GM18867 (cell line): Measurements from ENCODE around the gene COMMD9.

Source experiments
- ATAC-seq: cut with Tn5 transposase; IDR thresholded peaks from one replicate; pipeline ENCODE4 v1.9.1; 2021; ENCODE audit warnings: mild to moderate bottlenecking, moderate library complexity; ENCODE audit not compliant: unreplicated experiment

COMMD9 gene

GRCh38 chr11:36296884-36297543, 7.8 kb upstream of the COMMD9 start:
- ATAC-seq = no peak

GRCh38 chr11:36295926-36296325, 6.7 kb upstream of the COMMD9 start, which contains the start of gene PRR5L:
Gene PRR5L, plus strand, starts transcription at chr11:36296288. Its CDS starts 104,834 bp downstream, at chr11:36401122.
- ATAC-seq = no peak

GRCh38 chr11:36292311-36292722, 3.1 kb upstream of the COMMD9 start:
- peak; percentile 43 for ATAC-seq

GRCh38 chr11:36288442-36289225, 590 bp downstream of the COMMD9 start:
- ATAC-seq = peak; percentile 7

GRCh38 chr11:36282926-36283325, 6.3 kb downstream of the COMMD9 start:
- no peak for ATAC-seq

- ATAC-seq = no peak
Observed at GRCh38 chr11:36281850-36282249, 7.4 kb downstream of the COMMD9 start.

- ATAC-seq = no peak
Observed at GRCh38 chr11:36280531-36280930, 8.7 kb downstream of the COMMD9 start.

GRCh38 chr11:36278531-36279282, 10.5 kb downstream of the COMMD9 start:
- ATAC-seq = no peak

GRCh38 chr11:36274414-36274813, 14.8 kb downstream of the COMMD9 start:
- ATAC-seq = no peak

GRCh38 chr11:36273110-36273509, 16.1 kb downstream of the COMMD9 start:
- no peak for ATAC-seq

GRCh38 chr11:36271794-36272407, 17.3 kb downstream of the COMMD9 start:
- no peak for ATAC-seq

- no peak for ATAC-seq
Observed at GRCh38 chr11:36270701-36271100, 18.5 kb downstream of the COMMD9 start.

- no peak for ATAC-seq
Observed at GRCh38 chr11:36268337-36268985, 20.8 kb downstream of the COMMD9 start.

GRCh38 chr11:36266767-36267166, 22.5 kb downstream of the COMMD9 start:
- ATAC-seq = no peak

GRCh38 chr11:36265793-36266628, 23.2 kb downstream of the COMMD9 start:
- ATAC-seq = peak; percentile 82

- no peak for ATAC-seq
Observed at GRCh38 chr11:36264973-36265344, 24.3 kb downstream of the COMMD9 start.

- ATAC-seq = no peak
Observed at GRCh38 chr11:36264011-36264972, 24.9 kb downstream of the COMMD9 start.

- ATAC-seq = no peak
Observed at GRCh38 chr11:36261094-36261493, 28.1 kb downstream of the COMMD9 start.
